ENCODE results near the gene AOPEP.

The AOPEP gene

DNA sequence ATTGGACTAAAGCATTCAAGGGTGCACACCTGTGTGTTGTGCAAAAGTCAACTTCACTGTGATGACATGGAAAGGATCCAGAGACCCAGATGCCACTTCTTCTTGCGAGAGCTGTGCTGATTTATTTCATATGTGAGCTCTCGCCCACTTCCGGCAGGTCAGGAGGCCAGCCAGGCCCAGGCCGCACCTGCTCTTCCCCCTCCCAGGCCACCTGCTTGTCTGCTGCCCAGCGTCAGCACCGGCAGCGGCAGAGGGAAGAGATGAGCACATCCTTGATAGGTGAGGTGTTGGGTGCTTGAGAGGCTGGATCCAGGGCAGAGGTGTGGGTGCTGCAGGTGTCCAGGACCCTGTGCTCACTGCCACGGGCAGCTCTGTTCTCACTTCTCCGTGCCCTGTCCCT lies 348.1 kb downstream of the AOPEP start:
- DNase-seq = no peak

DNA sequence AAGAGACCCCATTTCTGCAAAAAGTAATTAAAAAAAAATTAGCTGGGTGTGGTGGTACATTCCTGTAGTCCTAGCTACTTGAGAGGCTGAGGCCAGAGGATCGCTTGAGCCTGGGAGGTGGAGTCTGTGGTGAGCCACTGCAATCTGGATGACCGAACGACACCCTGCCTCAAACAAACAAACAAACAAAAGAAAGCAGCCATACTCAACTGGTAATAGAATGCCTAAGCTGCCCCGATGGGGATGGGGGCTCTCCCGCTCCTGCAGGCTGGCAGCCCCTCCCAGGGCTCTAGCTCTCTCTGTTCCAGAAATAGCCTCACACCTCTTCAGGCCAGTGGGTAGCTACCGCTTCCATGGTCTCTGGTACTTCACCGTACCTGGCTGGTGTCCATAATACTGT lies 349.2 kb downstream of the AOPEP start:
- no peak for DNase-seq

DNA sequence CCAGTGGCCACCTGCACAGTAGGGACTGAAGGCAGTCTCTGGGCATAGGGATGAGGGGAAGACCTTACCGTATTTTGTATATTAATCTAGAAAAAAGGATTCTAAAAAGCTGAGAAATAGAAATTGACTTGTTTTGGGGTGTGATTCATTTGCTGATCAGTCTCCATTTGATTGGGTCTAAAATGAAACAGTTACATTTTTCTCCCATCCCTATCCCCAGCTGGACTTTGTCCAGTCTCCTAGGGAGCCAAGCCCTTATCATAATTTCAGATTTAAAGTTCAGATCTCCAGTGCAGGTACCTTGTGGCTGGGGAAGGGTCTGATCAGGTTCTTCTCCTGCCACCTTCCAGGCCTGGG lies 350.2 kb downstream of the AOPEP start:
- DNase-seq = no peak

DNA sequence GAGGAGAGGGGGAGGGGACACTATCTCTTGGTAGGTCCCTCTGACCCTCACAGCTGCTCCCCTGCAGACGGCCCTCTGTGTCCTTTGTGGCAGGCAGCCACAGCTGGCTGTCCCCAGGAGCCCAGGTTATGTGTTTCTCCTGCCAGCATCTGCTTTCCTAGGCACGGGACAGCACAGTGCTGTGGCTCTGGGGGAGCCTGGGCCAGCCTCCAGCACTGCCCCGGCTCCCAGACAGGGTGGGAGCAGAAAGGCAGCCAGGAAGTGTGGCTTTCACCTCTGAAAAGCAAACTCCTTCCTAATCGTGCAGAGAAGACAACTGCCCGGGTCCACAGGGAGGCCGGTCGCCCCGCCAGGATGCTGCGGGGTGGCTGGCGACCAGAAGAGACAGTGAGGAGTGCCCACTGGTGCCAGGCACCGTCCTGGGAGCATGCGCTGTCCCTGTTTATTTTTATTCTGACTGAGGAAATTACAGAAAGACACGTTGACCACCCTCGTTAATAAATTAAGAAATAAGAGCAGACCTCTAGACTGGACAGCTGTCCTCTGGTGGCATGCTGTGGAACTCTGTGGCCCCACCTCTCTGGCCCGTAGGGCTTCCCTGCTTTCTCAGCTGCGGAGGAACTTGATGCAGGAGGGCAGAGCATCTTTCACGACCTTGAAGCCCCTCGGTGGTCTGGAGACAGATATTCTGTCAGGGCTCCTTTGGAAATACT lies 350.7 kb downstream of the AOPEP start:
- no peak for DNase-seq

DNA sequence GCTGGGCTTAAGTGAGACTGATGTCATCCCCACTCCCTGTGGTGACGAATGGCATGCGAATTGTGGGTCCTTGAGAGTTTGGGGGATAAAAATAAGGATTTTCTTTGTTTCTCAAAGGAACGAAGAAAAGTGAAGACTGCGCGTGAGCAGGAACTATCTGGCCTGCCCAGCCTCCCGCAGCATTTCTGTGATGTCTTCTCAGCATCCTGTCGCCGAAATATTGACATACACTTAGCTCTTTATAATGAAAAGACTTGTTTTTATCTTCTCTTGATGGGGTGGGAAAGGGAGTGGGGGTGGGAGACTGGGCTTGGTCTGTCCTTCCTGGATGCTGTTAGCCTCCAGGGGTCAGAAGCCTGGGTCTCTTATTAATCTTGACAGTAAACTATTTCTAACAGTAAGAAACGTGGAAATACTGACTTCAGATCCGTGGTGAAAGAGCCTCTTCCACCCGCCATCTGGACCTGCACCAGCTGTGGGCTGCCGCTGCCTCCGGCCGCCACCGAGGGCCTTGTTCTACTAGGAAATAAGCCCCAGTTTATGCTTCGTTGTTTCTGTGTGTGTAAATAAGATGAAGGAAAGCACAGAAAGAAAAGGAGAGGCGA lies 351.4 kb downstream of the AOPEP start:
- DNase-seq = no peak

DNA sequence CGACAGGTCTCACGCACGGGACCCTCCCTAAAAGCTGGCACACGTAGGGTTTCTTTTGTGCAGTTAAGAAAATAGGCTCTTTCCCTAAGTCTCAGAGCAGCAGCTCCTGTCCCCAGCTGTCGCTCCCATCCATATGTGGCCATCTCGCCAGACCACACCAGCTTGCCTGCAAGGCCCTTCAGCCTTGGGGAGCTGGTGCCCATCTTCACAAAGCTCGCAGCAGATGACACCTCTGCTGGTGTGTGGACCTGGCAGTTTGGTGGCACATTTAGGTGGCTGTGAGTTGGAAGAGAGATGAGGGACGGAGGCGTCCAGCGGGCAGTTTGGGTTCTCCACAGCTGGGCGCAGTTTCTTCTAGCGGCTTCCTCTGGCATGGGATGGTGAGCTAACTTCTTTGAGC lies 352.0 kb downstream of the AOPEP start:
- no peak for DNase-seq

DNA sequence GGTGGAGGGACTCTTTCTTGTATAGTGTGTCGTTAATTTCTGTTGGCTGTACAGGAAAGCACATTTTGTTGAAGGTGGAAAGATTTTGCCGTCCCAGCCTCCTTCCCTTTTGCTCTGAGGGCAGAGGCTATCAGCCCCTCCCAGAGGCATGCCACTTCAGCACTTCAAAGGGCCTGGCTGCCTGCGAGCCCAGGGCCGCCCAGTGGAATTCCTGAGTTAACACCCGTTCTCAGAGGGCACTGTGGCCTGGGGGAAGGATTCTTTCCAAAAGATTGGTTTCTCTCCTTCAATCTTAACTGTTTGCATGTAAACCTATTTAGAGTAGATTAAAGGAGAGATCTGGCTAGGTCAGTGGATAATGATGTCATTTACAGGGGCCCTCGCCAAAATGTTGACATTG lies 352.4 kb downstream of the AOPEP start:
- no peak for DNase-seq

DNA sequence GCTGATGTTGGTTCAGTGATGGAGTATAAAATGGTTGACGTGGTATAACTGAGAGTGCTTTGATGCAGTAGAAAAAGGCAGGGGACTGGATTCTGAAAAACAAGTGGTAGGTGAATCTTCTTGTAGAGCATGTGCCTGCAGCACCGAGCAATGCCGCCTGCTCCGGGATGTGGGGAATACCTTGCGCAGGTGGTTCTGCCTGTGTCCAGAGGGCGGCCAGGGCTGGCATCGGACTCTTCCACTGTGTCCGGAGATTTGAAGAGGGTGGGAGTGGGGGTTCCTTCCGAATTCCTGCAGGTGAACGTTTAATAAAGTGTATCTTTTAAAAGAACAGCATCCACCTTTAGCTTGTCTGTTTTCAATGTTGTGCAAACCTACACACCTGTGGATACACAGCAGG lies 353.0 kb downstream of the AOPEP start:
- no peak for DNase-seq

DNA sequence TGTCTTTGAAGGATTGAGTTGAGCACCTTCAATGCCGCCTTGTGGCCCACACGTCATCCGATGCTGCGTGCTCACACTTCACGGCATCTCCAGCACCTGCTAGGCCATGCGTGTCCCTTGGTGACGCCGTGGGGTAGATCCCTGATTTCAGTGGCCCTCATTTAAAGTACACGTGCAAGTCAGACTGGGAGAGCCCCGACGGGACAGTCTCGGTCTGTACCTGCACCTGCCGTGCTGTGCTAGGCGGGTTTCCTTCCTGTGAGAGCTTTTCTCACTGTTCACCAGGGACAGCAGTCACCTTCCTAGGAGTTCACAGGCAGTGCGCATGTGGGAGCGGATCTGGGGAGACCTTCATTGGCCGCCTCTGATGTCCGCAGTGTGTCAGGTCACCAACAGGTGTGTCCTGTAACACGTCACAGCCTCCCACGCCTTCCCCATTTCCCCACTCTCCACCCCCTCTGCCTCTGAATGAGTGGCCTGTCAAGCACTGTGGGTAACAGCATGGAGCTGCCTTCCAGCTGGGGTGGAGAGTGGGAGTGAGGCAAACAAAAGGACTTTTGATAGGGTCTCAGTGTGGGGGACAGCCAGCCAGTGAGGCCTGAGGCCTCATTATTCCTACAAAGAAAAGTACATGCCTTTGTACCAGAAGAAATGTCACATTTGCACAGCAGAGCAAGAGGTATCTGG lies 354.6 kb downstream of the AOPEP start:
- DNase-seq = no peak

DNA sequence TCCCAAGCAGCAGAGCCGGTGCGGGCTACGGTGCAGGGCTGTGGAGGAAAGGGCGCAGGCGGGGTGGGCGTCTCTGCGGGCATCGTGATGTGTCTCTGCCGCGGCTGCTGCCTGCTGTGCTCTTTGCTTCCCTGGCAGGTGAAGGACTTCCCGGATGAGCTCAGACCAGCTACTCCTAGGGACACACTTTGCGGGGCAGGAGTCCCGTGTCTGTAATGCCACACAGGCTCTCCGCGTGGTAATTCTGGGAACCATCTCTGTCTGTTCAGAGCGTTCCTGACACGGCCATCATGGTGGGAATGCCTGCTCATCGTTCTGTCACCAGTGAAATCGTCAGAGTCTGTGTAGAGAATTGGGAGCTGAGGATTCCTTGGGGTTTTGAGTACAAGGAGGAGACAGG lies 355.5 kb downstream of the AOPEP start:
- DNase-seq = no peak

DNA sequence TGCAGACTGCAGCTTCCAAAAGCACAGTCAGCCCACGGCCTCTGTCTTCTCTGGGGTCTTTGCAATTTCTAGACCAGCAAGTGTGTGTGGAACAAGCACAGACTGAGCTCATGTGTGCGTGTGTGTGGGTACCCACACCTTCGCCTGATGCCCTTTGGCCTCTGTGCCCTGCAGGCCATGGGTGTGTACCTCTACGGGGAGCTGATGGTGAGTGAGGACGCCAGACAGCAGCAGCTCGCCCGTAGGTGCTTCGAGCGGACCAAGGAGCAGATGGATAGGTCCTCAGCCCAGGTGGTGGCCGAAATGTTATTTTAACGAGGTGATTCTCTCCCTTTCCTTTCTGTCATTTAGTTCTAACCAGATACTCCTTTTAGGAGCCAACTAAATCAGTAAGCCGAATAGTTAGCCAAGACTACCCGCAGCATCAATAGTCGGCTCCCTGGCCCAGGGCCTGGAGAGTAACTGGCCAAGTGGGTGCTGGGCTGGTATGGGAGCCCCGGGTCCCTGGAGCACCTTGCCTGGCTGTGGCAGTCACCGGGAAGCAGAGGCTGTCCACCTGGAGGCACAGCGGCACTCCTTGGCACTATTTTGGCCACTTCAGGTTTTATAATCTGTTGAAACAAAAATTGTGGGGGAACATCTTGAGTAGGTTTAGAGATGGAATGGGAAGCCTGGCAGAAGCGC lies 356.0 kb downstream of the AOPEP start:
- DNase-seq = no peak

DNA sequence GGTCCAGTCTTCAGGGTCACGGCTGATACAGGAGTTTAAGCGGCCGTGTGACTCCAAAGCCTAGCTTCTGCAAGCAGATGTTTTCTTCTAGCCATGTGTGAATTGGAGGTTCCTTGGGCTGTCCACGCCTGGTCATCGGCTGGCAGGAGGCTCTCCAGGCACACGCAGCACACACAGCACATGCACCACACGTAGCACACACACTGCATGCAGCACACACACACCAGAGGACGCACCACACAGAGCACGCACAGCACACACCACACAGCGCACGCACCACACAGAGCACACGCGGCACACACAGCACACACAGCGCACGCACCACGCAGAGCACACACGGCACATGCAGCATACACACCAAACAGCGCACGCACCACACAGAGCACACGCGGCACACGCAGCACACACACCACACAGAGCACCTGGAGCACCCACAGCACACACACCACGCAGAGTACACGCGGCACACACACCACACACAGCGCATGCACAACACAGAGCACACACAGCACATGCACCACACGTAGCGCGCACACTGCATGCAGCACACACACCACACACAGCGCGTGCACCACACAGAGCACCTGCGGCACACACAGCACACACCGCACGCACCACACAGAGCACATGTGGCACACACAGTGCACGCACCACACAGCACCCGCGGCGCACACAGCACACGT lies 356.7 kb downstream of the AOPEP start:
- no peak for DNase-seq

DNA sequence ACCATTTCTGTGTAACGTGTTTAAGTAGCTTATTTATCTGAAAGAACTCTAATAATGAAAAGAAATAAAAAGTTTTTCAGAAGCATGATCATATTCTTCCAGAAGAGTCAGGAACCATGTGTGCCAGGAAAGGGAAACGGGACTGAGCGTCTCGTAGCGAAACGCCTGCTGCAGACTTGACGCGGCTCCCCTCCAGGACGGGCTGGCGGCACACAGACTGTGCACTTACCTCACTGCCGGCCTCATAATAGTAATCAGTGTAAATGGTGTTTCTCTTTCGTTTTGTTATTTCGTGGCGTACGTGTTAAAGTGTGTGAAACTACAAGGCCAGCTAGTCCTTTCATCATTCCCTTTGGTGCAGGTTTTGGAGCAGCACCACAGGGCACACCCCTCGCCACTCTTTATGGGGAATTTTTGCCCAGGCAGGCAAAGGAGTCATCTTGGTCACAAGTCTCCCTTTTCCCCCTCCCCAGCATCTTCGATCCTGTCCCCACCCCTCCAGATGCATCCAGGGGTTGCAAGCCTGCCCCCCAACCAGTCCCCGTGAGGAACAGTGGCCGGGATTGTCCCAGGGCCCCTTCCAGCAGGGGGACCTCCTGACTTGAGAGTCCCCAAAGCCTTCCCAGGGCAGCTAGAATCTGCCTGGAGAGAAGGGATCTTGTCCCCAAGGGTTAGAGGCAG lies 357.9 kb downstream of the AOPEP start:
- no peak for DNase-seq

DNA sequence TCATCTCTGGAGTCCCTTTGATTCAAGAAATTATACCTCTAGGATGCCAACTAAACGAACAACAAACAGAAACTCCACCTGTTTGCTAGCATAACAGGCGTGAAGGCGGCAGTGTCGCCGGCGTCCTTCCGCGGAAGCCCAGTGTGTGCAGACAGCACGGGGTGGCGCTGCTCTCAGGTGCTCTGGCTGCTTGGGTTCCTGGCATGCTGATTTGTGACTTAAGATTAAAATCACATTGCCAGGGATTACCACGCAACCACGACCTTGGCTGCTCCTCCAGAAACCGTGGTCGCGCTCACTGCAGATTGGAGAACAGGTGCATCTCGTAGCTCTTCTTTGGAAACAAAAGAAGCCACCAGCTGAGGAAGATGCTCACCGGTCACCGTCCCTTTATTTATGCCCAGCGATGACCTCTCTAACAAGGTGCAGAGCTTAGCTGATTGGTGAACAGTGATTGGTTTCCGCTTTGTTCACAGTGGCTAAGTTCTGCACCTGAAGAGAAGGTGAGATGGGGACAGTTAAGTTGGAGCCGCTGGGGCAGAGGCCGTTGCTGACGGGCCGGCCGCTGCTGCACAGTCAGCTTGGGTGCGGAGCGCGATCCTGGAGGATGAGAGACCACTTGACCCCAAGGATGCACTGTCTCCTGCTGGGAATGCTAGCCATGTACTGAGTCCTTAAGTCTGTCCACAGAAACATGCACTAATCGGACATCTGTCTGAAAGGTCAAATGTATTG lies 358.7 kb downstream of the AOPEP start:
- no peak for DNase-seq

DNA sequence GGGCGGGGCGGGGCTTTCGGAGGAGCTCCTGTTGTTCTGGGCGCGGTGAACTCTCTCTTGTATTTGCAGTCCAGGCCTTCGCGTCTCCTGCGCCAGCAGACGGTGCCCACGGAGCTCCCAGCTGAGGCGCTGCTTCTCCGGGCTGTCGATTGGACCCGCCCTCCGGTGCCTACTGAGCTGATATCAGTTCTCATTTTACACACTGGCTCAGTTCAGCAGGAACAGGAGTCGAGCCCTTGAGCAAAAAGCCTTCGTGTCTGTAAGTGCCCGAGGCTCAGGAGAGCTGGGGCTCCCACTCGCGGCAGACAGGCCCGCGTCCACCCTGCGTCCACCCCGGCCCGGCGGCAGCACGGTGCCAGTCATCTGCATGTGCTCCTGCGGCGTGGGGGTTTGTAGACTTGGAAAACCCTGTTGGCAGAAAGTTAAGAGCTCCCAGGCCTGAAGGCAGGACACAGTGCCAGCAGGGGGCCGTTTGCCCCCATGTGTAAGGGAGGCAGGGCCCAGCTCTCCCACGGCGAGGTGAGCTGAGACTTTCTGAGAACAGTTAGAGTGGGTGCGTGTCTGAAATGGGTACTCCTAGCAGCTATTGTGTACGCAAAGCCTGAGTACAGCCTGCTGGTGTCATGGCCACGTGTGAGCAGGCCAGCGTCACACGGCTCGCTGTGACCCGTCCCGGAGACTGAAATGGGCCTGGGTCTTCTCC lies 359.5 kb downstream of the AOPEP start:
- DNase-seq = no peak

DNA sequence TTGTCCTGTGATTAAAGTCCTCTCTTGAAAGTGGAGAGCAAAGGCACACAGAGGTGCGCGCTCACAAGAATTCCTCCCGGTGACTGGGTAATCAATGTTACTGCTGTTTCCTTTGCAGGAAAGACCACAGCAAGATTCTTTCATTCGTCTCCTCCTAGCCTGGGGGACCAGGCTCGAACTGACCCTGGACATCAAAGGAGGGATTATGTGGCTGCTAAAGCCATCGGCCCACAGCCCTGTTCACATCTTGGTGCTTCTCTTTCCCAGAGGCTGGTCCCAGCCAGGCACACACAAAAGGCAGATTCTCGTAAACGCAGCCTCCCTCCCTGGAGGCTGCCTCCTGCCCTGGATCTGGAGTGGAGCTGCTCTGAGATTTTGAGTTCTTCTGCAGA lies 360.1 kb downstream of the AOPEP start:
- no peak for DNase-seq

DNA sequence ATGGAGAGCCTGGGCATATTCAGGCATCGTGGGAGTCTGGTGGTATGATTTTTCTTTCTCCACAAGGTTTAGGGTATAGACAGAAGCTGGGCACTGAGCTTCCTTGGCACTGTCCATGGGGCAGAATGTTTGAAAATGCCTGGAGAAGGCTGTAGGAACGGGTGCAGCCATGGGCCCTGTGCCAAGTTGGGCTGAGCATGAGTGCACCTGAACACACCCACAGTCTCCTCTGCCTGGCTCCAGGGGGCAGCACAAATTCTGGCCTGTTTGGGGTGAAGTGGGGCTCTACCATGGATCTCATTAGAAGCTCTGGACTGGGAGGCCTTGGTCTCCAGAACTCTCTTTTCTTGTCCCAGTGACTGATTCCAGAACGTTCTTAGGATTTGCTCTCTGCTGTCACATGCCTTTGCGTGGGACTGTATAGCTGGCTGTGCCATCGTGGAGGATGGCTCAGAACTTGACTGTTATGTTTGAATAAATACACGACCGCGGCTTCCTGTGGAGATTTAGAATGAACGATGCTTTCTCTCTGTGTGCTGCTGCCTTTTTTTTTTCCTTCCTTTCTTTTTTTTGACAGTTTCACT lies 361.3 kb downstream of the AOPEP start:
- no peak for DNase-seq

DNA sequence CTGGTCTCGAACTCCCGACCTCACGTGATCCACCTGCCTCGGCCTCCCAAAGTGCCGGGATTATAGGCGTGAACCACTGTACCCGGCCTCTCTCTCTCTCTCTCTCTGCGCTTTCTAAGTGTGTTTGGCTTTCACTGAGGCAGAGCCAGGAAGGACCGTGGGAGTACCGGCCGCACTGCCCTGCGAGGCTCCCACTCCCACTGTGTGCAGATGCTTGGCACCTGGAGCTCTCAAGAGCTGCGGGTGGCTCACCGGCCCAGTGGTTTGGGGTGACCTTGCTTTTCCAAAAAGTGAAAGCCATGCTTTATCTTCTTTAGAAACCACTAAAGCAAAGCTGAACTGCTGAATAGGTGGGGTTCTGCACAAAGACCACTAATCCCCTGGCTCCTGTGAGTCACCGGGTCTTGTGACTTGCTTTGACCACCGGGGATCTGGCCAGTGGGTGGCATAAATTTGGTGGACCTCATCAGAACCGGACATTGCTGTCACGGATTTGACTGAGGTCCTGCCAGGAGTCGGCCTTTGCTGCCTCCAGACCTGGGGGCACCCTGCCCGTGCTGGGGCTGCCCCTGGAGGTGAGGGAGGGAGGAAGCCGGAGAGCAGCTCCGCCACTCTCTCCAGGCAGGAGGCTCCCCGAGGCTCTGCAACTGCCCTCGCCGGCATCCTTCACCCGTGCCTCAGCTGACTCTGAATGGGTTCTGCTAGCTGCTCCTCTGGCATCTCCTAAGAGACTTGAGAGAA lies 362.1 kb downstream of the AOPEP start:
- no peak for DNase-seq

DNA sequence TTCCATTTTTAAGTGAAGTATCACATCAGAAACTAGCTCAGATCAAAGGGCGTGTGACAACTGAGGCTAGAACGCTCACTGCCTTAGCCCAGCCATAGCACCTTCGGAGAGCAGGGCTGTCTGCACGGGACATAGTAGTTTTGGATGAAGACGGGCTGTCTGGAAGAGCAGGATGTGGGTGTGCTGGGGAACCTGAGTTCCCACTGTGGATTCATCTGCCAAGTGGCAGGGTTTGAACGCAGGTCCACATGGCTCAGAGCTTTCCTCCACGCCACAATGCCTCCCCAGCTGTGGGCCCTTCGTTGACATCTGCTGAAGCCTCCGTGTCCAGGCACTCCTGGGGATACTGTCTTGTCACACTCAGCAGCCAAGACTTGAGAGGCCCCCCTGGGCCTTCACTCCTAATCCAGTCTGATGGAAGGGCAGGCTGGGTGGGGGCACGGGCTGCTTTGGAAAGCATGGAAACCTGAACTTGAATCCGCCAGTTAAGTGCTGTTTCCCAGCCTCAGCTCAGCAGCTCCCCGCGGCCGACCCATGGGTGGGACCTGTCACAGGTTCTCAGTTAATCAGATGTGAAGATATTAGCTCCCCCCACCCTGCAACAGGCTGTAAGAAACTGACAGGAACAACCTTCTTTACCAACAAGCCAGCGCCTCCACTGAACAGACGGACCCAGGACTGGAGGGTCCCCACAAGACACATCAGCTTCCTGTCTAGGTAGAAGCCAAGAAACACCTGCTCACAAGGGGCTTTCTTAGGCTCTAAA lies 362.9 kb downstream of the AOPEP start:
- DNase-seq = no peak
